DOHH2 (cell line): ENCODE data around the gene TMEM61.

Experiments used
- EZH2phosphoT487 ChIP-seq: fragments of 200-600 bp; sonication (generic); IDR thresholded peaks from 2 replicates; pipeline ENCODE4 v1.6.1; 2017; ENCODE audit warnings: borderline replicate concordance, mild to moderate bottlenecking, antibody characterized with exemption, low read length, moderate library complexity, mixed read lengths
- TF ChIP-seq, protein P1 (sequence below): fragments of 200-600 bp; sonication (generic); IDR thresholded peaks from one replicate; pipeline ENCODE4 v1.5.1; 2014; ENCODE audit warnings: antibody characterized with exemption, mild to moderate bottlenecking, low read depth, low read length; ENCODE audit not compliant: poor library complexity, severe bottlenecking

DNA sequence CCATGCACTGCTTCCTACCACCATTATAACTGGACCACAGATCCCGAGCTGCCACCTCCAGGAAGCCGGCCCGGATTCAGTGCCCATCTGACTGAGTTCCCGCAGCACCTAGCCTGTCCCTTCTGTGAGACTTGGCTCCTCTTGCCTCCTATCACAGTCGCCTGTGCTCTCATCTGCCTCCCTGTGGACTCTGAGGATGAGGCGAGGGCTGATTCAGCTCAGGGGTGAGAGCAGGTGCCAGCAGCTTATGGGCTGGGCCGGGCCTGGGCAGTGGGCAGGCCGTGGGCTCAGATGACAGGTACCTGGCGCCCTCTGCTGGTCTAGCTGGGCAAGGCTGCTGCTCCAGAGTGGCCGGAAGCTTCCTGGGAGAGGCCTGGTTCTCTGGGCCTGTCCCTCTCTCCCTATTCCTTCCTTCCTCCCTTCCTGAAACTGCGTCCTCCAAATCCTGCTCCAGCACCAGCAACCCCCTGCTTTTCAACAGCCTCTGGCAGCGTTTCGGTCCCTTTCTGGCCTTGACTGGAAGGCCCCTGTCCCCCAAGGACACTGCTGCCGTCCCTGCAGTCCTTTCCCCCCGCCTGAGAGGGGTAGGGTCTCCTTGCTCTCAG, 41.6 kb downstream of the TMEM61 start:
- TF ChIP-seq, protein P1, sequence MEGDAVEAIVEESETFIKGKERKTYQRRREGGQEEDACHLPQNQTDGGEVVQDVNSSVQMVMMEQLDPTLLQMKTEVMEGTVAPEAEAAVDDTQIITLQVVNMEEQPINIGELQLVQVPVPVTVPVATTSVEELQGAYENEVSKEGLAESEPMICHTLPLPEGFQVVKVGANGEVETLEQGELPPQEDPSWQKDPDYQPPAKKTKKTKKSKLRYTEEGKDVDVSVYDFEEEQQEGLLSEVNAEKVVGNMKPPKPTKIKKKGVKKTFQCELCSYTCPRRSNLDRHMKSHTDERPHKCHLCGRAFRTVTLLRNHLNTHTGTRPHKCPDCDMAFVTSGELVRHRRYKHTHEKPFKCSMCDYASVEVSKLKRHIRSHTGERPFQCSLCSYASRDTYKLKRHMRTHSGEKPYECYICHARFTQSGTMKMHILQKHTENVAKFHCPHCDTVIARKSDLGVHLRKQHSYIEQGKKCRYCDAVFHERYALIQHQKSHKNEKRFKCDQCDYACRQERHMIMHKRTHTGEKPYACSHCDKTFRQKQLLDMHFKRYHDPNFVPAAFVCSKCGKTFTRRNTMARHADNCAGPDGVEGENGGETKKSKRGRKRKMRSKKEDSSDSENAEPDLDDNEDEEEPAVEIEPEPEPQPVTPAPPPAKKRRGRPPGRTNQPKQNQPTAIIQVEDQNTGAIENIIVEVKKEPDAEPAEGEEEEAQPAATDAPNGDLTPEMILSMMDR, result peak; percentile 94
- TF ChIP-seq EZH2phosphoT487, result no peak
